Trophoblast cell (in vitro differentiated cells and primary cell): Measurements from ENCODE around the gene WFDC1.

Experiments used
- DNase-seq, 2 donors: peaks; one replicate each; pipeline ENCODE4 v3.0.0-alpha.2; 2016
- H2AFZ ChIP-seq: 2 replicates; pipeline ENCODE4 v1.6.1; 2013; ENCODE audit warnings: low read length, moderate library complexity, mild to moderate bottlenecking; ENCODE audit not compliant: insufficient read depth, poor library complexity
- H2AK5ac ChIP-seq: 2 replicates; pipeline ENCODE4 v1.6.1; 2013; ENCODE audit warnings: mild to moderate bottlenecking, low read length
- H2BK120ac ChIP-seq: 2 replicates; pipeline ENCODE4 v1.6.1; 2013; ENCODE audit warnings: low read length, mild to moderate bottlenecking, moderate library complexity; ENCODE audit not compliant: insufficient read depth, poor library complexity
- H2BK12ac ChIP-seq: 2 replicates; pipeline ENCODE4 v1.6.1; 2013; ENCODE audit warnings: mild to moderate bottlenecking, low read length, moderate library complexity
- H2BK5ac ChIP-seq: 2 replicates; pipeline ENCODE4 v1.6.1; 2013; ENCODE audit warnings: low read length, low read depth, moderate library complexity, mild to moderate bottlenecking; ENCODE audit not compliant: poor library complexity
- H3K14ac ChIP-seq: 2 replicates; pipeline ENCODE4 v1.6.1; 2013; ENCODE audit warnings: mild to moderate bottlenecking, low read length
- H3K18ac ChIP-seq: 2 replicates; pipeline ENCODE4 v1.6.1; 2013; ENCODE audit warnings: mild to moderate bottlenecking, low read length
- H3K23ac ChIP-seq: 2 replicates; pipeline ENCODE4 v1.6.1; 2013; ENCODE audit warnings: low read length
- H3K27ac ChIP-seq: 2 replicates; pipeline ENCODE4 v1.5.1; 2013; ENCODE audit warnings: low read depth, mild to moderate bottlenecking, inconsistent platforms, low read length, moderate library complexity
- H3K27me3 ChIP-seq: 2 replicates; pipeline ENCODE4 v1.6.1; 2013; ENCODE audit warnings: inconsistent platforms, mild to moderate bottlenecking, low read length, moderate library complexity; ENCODE audit not compliant: insufficient read depth
- H3K36me3 ChIP-seq, 2 experiments: 1 replicate in 1 of 2; 2 replicates in 1 of 2; pipeline ENCODE4 v1.6.1; 2013; ENCODE audit warnings: low read length in 2 of 2, mild to moderate bottlenecking in 2 of 2, moderate library complexity in 1 of 2; ENCODE audit not compliant: insufficient read depth in 2 of 2, control insufficient read depth in 1 of 2
- H3K4ac ChIP-seq: 2 replicates; pipeline ENCODE4 v1.6.1; 2013; ENCODE audit warnings: low read depth, mild to moderate bottlenecking, low read length, moderate library complexity
- H3K4me1 ChIP-seq, 2 experiments: 1 replicate in 1 of 2; 2 replicates in 1 of 2; pipeline ENCODE4 v1.6.1; 2013; ENCODE audit warnings: low read length in 2 of 2, mild to moderate bottlenecking in 2 of 2, moderate library complexity in 1 of 2; ENCODE audit not compliant: insufficient read depth in 2 of 2, control insufficient read depth in 1 of 2
- H3K4me2 ChIP-seq: 2 replicates; pipeline ENCODE4 v1.6.1; 2013; ENCODE audit warnings: inconsistent platforms, mild to moderate bottlenecking, low read length, moderate library complexity
- H3K4me3 ChIP-seq: 2 replicates; pipeline ENCODE4 v1.5.1; 2013; ENCODE audit warnings: mild to moderate bottlenecking, low read depth, low read length, inconsistent platforms
- H3K79me1 ChIP-seq: one replicate; pipeline ENCODE4 v1.6.1; 2013; ENCODE audit warnings: low read length
- H3K79me2 ChIP-seq: 2 replicates; pipeline ENCODE4 v1.6.1; 2013; ENCODE audit warnings: low read length, mild to moderate bottlenecking; ENCODE audit not compliant: control insufficient read depth, insufficient read depth, poor library complexity
- H3K9ac ChIP-seq: 2 replicates; pipeline ENCODE4 v1.6.1; 2013; ENCODE audit warnings: mild to moderate bottlenecking, low read length
- H3K9me3 ChIP-seq: 2 replicates; pipeline ENCODE4 v1.6.1; 2013; ENCODE audit warnings: low read depth, mild to moderate bottlenecking, control low read depth, inconsistent platforms, low read length; ENCODE audit not compliant: insufficient read depth
- H4K12ac ChIP-seq: 2 replicates; pipeline ENCODE4 v1.6.1; 2013; ENCODE audit warnings: low read depth, mild to moderate bottlenecking, low read length, moderate library complexity
- H4K8ac ChIP-seq: 2 replicates; pipeline ENCODE4 v1.6.1; 2013; ENCODE audit warnings: low read depth, mild to moderate bottlenecking, low read length, moderate library complexity
- H4K91ac ChIP-seq: one replicate; pipeline ENCODE4 v1.6.1; 2013; ENCODE audit warnings: low read depth, mild to moderate bottlenecking, low read length, moderate library complexity
- WGBS: extraction: QIAGEN DNeasy Blood & Tissue Kit; methylation state at CpG from one replicate; pipeline ENCODE4 v1.1.7; 2013; ENCODE audit warnings: missing lambda C conversion rate; ENCODE audit not compliant: insufficient read length, insufficient coverage; ENCODE audit errors: extremely low coverage; 5-methylcytosine and 5-hydroxymethylcytosine counted together

Gene WFDC1

GRCh38 chr16:84351630-84352029, 57.0 kb downstream of the WFDC1 start:
- no peak overlapping the region for H4K91ac ChIP-seq

DNA sequence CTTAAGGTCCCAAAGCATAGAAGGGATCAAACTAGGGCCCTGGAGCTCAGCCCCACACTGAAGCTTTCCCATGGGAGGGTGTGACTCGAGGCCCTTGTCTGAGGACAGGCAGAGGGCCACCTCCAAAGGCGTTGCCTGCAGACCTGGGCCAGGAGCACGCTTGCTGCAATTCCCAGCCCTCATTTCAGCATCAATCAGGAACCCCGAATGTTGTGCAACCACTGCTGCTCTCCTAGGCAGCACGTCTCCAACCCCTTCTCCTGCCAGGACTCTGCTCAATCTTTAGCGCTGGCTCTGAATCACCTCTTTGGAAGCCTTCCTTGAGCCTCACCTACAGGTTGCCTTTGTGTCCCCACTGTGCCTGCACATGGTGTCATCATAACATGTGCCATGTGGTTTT, 59.6 kb downstream of the WFDC1 start:
- no CpG with 5 or more reads among the region's 6 CpGs for WGBS
- Histone ChIP-seq H2BK5ac (no peak overlapping the region), H3K4me3 (no peak overlapping the region), H3K23ac (no peak overlapping the region), H3K27ac (no peak overlapping the region), H3K27me3 (no peaks in the 10 kb centered on the region), H3K4ac (no peak overlapping the region), H3K9me3 (peaks cover 2% of the 10 kb centered on the region), H3K79me2 (no peaks in the 10 kb centered on the region), H2AFZ (no peak overlapping the region), H4K12ac (no peak overlapping the region), H3K9ac (no peak overlapping the region), H3K36me3 (no peaks in the 10 kb centered on the region), H2BK120ac (no peak overlapping the region), H4K91ac (no peak overlapping the region), H3K4me2 (no peak overlapping the region), H2AK5ac (no peak overlapping the region), H2BK12ac (no peak overlapping the region), H4K8ac (no peak overlapping the region), H3K4me1 (peaks cover 11 to 14% of the 10 kb centered on the region in 2 experiments), H3K79me1 (peaks cover 2% of the 10 kb centered on the region), H3K18ac (no peak overlapping the region), H3K14ac (no peak overlapping the region)
- peak; percentile 11 to 48 for DNase-seq

More at GRCh38 chr16:84351630-84352029, 57.0 kb downstream of the WFDC1 start:
- H2AFZ ChIP-seq: no peak overlapping the region
- peaks cover 5 to 7% of the 10 kb centered on the region in 2 experiments for H3K4me1 ChIP-seq
- H2AK5ac ChIP-seq: no peak overlapping the region
- no peak overlapping the region for H4K8ac ChIP-seq
- no peak overlapping the region for H2BK120ac ChIP-seq
- WGBS: no CpG with 5 or more reads among the region's 8 CpGs
- H3K14ac ChIP-seq: no peak overlapping the region
- H3K9me3 ChIP-seq: peaks cover 2% of the 10 kb centered on the region
- no peak overlapping the region for H4K12ac ChIP-seq
- no peak for DNase-seq
- H3K79me1 ChIP-seq: no peaks in the 10 kb centered on the region
- H3K79me2 ChIP-seq: no peaks in the 10 kb centered on the region
- no peak overlapping the region for H3K4ac ChIP-seq
- no peaks in the 10 kb centered on the region for H3K27me3 ChIP-seq
- no peak overlapping the region for H3K4me2 ChIP-seq
- H3K18ac ChIP-seq: no peak overlapping the region
- H3K23ac ChIP-seq: no peak overlapping the region
- H2BK5ac ChIP-seq: no peak overlapping the region
- H3K9ac ChIP-seq: no peak overlapping the region
- no peaks in the 10 kb centered on the region for H3K36me3 ChIP-seq
- no peak overlapping the region for H3K27ac ChIP-seq
- no peak overlapping the region for H3K4me3 ChIP-seq
- no peak overlapping the region for H2BK12ac ChIP-seq

DNA sequence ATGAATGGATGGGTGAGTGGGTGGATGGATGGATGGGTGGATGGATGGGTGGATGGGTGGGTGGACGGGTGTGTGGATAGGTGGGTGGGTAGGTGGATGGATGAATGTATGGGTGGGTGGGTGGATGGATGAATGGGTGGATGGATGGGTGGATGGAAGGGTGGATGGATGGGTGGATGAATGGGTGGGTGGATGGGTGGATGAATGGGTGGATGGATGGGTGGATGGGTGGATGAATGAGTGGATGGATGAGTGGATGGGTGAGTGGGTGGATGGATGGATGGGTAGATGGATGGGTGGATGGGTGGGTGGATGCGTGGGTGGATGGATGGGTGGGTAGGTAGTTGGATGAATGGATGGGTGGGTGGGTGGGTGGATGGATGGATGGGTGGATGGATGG, 60.5 kb downstream of the WFDC1 start:
- H2BK5ac ChIP-seq: no peak overlapping the region
- H3K27ac ChIP-seq: no peak overlapping the region
- H3K9me3 ChIP-seq: peaks cover 2% of the 10 kb centered on the region
- H2BK120ac ChIP-seq: no peak overlapping the region
- peak overlapping the region; percentile 18 for H3K4me3 ChIP-seq
- H4K91ac ChIP-seq: no peak overlapping the region
- no peak overlapping the region for H3K4me2 ChIP-seq
- H3K23ac ChIP-seq: no peak overlapping the region
- H3K9ac ChIP-seq: no peak overlapping the region
- no peak overlapping the region for H3K4ac ChIP-seq
- H2AK5ac ChIP-seq: no peak overlapping the region
- H3K79me2 ChIP-seq: no peaks in the 10 kb centered on the region
- no peak overlapping the region for H2AFZ ChIP-seq
- peaks cover 17 to 18% of the 10 kb centered on the region in 2 experiments for H3K4me1 ChIP-seq
- H3K36me3 ChIP-seq: no peaks in the 10 kb centered on the region
- DNase-seq: no peak
- peaks cover 2% of the 10 kb centered on the region for H3K79me1 ChIP-seq
- no peak overlapping the region for H2BK12ac ChIP-seq
- no peak overlapping the region for H4K8ac ChIP-seq
- no peak overlapping the region for H3K14ac ChIP-seq
- H3K18ac ChIP-seq: no peak overlapping the region
- H3K27me3 ChIP-seq: no peaks in the 10 kb centered on the region
- WGBS: 100% methylated on average over 1 of the region's 2 CpGs
- H4K12ac ChIP-seq: no peak overlapping the region

GRCh38 chr16:84356176-84356575, 61.5 kb downstream of the WFDC1 start:
- H3K4me1 ChIP-seq: peaks cover 25% of the 10 kb centered on the region in 2 experiments
- H2AK5ac ChIP-seq: no peak overlapping the region
- no peaks in the 10 kb centered on the region for H3K36me3 ChIP-seq
- WGBS: no CpG with 5 or more reads among the region's 10 CpGs
- peaks cover 2% of the 10 kb centered on the region for H3K79me1 ChIP-seq
- H3K18ac ChIP-seq: no peak overlapping the region
- no peaks in the 10 kb centered on the region for H3K27me3 ChIP-seq
- peaks cover under 1% of the 10 kb centered on the region for H3K9me3 ChIP-seq
- H4K91ac ChIP-seq: no peak overlapping the region
- H3K23ac ChIP-seq: no peak overlapping the region
- no peak overlapping the region for H3K4me2 ChIP-seq
- no peaks in the 10 kb centered on the region for H3K79me2 ChIP-seq
- DNase-seq: no peak
- H2AFZ ChIP-seq: no peak overlapping the region
- no peak overlapping the region for H3K4me3 ChIP-seq
- no peak overlapping the region for H2BK5ac ChIP-seq
- H3K4ac ChIP-seq: no peak overlapping the region
- H3K9ac ChIP-seq: no peak overlapping the region
- H4K12ac ChIP-seq: no peak overlapping the region
- no peak overlapping the region for H4K8ac ChIP-seq
- no peak overlapping the region for H3K14ac ChIP-seq
- H2BK120ac ChIP-seq: no peak overlapping the region
- H2BK12ac ChIP-seq: no peak overlapping the region
- H3K27ac ChIP-seq: no peak overlapping the region
